Stimulated activated CD4-positive, alpha-beta T cell treated with anti-CD3 and anti-CD28 coated beads, TNF-alpha, amount 100 ng/mL, for 48 hours (primary cell): ENCODE data around the gene PLEKHM1.
"Not testable (repeated sequence)": the region's sequence is repeated elsewhere in the genome, so short reads cannot be mapped to it uniquely, and the experiment has no call there.

Source experiments
- DNase-seq, 3 donors: peaks; one replicate each; pipeline ENCODE4 v3.0.0-alpha.2; 2020; ENCODE audit warnings: low read depth in 3 of 3

The PLEKHM1 gene

GRCh38 chr17:45461524-45462327 is 28.8 kb downstream of the PLEKHM1 start:
- peak in 2 of 3 donors; percentile 18 to 20 for DNase-seq

GRCh38 chr17:45460422-45460821 is 30.1 kb downstream of the PLEKHM1 start:
- not testable (repeated sequence) for DNase-seq

- not testable (repeated sequence) for DNase-seq
Measured at GRCh38 chr17:45454341-45454740, 36.2 kb downstream of the PLEKHM1 start.

GRCh38 chr17:45453731-45454130 is 36.8 kb downstream of the PLEKHM1 start:
- DNase-seq = not testable (repeated sequence)

GRCh38 chr17:45453225-45453534 is 37.3 kb downstream of the PLEKHM1 start:
- not testable (repeated sequence) for DNase-seq

- DNase-seq = not testable (repeated sequence)
Measured at GRCh38 chr17:45452329-45453224, 37.9 kb downstream of the PLEKHM1 start.

GRCh38 chr17:45451660-45452059 is 38.9 kb downstream of the PLEKHM1 start:
- not testable (repeated sequence) for DNase-seq

- DNase-seq = no peak
Measured at GRCh38 chr17:45451131-45451530, 39.4 kb downstream of the PLEKHM1 start.

- DNase-seq = not testable (repeated sequence)
Measured at GRCh38 chr17:45449708-45450329, 40.7 kb downstream of the PLEKHM1 start.

- not testable (repeated sequence) for DNase-seq
Measured at GRCh38 chr17:45449260-45449659, 41.3 kb downstream of the PLEKHM1 start.

- DNase-seq = not testable (repeated sequence)
Measured at GRCh38 chr17:45448483-45448882, 42.0 kb downstream of the PLEKHM1 start.

- not testable (repeated sequence) for DNase-seq
Measured at GRCh38 chr17:45448066-45448465, 42.5 kb downstream of the PLEKHM1 start.

- not testable (repeated sequence) for DNase-seq
Measured at GRCh38 chr17:45447650-45448049, 42.9 kb downstream of the PLEKHM1 start.

GRCh38 chr17:45446872-45447625 is 43.5 kb downstream of the PLEKHM1 start:
- not testable (repeated sequence) for DNase-seq

GRCh38 chr17:45445901-45446743 is 44.4 kb downstream of the PLEKHM1 start:
- not testable (repeated sequence) for DNase-seq

GRCh38 chr17:45444856-45445820 is 45.4 kb downstream of the PLEKHM1 start:
- DNase-seq = not testable (repeated sequence)

GRCh38 chr17:45444301-45444700 is 46.2 kb downstream of the PLEKHM1 start:
- DNase-seq = not testable (repeated sequence)

GRCh38 chr17:45443371-45444260 is 46.9 kb downstream of the PLEKHM1 start:
- DNase-seq = not testable (repeated sequence)
